Colonic mucosa (tissue), 4 donors: Measurements from ENCODE around the gene RAP1B. TPM values are rescaled to one million over a fixed set of nuclear protein-coding genes. Genes with fewer than 3 reads are reported as not detected.

Source experiments
- DNase-seq: peaks from one replicate; pipeline ENCODE4 v3.0.0-alpha.2; 2020
- H3K27ac ChIP-seq: fragments of 200-600 bp; one replicate; pipeline ENCODE4 v1.8.0; 2021
- H3K27me3 ChIP-seq: fragments of 200-600 bp; one replicate; pipeline ENCODE4 v1.8.0; 2021
- H3K36me3 ChIP-seq: fragments of 200-600 bp; one replicate; pipeline ENCODE4 v1.8.0; 2021
- H3K4me1 ChIP-seq: fragments of 200-600 bp; one replicate; pipeline ENCODE4 v1.8.0; 2021; ENCODE audit warnings: mild to moderate bottlenecking
- H3K4me3 ChIP-seq: fragments of 200-600 bp; one replicate; pipeline ENCODE4 v1.8.0; 2021
- H3K9ac ChIP-seq, 2 donors: one replicate each; pipeline ENCODE4 v1.7.0; 2013; ENCODE audit warnings: control low read depth in 2 of 2, low read depth in 2 of 2, low read length in 2 of 2
- H3K9me3 ChIP-seq: fragments of 200-600 bp; one replicate; pipeline ENCODE4 v1.8.0; 2021
- intact Hi-C: fragments of 100-400 bp; cut with DNase I; formaldehyde crosslinking; loops from one replicate; pipeline ENCODE4 v1.14.1; 2022
- total RNA-seq, 2 donors: library from RNA; stranded (reverse); fragmentation: NEBNext Ultra II Directional in 1 of 2; extraction: Animal tissue kit (Norgen Biotek cat#: 25700) in 1 of 2; gene quantifications; one replicate each; pipeline ENCODE4 v1.2.1, GENCODE V29; 2021
- TF ChIP-seq, protein P1 (sequence below): fragments of 200-600 bp; IDR thresholded peaks from one replicate; pipeline ENCODE4 v1.8.0; 2022; ENCODE audit warnings: antibody characterized with exemption, mild to moderate bottlenecking
- donor health status: healthy.
- donor health status: DM: no; HTN: no; CAD: no.
- donor health status: DM: no; HTN: no; CAD: no.

The RAP1B gene
- total RNA-seq, 2 donors from 2014 or later = 112 to 198 TPM

DNA sequence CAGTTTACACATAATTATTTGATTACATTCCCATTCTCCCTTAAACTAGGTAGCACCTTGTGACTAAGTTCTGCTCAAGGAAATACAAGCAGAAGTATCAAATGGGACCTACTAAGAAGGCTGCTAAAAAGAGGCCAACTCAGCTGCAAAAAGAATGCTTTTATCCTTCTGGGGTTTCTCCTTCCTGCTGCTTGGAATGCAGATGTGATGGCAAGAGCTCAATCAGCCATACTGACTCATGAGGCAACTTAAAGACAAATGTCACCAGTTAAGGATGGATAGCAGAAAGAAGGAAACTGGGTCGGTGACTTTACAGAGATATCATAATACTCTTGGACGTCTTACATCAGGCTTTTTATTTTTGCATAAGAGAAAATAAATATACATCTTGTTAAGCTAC, 38.0 kb upstream of the RAP1B start:
- intact Hi-C loops = no loop called here
- Histone ChIP-seq H3K4me3 (no peak overlapping the region), H3K27me3 (no peaks in the 10 kb centered on the region), H3K4me1 (no peaks in the 10 kb centered on the region), H3K27ac (no peak overlapping the region), H3K36me3 (no peaks in the 10 kb centered on the region), H3K9me3 (no peaks in the 10 kb centered on the region), H3K9ac (no peak overlapping the region)
- DNase-seq = no peak
- TF ChIP-seq, protein P1, sequence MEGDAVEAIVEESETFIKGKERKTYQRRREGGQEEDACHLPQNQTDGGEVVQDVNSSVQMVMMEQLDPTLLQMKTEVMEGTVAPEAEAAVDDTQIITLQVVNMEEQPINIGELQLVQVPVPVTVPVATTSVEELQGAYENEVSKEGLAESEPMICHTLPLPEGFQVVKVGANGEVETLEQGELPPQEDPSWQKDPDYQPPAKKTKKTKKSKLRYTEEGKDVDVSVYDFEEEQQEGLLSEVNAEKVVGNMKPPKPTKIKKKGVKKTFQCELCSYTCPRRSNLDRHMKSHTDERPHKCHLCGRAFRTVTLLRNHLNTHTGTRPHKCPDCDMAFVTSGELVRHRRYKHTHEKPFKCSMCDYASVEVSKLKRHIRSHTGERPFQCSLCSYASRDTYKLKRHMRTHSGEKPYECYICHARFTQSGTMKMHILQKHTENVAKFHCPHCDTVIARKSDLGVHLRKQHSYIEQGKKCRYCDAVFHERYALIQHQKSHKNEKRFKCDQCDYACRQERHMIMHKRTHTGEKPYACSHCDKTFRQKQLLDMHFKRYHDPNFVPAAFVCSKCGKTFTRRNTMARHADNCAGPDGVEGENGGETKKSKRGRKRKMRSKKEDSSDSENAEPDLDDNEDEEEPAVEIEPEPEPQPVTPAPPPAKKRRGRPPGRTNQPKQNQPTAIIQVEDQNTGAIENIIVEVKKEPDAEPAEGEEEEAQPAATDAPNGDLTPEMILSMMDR = no peak

DNA sequence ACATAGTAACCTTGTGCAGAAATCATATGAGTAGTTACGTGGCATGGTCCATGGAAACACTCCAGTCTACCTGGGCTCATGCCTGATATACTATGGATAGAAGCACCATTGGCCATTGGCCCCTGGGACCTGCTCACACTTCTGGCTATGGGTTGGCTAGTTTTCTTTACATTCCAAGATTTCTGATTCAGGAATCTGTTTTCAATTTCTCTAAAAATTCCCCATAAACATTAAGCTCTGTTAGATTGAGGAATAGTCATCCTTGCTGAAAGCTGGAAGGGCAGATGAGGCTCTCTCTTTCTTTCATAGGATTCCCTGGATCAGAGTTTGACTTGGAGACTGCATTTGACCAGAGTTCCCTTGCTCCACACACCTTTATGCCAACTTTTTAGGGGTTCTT, 37.3 kb upstream of the RAP1B start:
- no peaks in the 10 kb centered on the region for H3K9me3 ChIP-seq
- H3K36me3 ChIP-seq = no peaks in the 10 kb centered on the region
- no peak overlapping the region for H3K4me3 ChIP-seq
- TF ChIP-seq, protein P1 = no peak
- no peaks in the 10 kb centered on the region for H3K27me3 ChIP-seq
- intact Hi-C loops = no loop called here
- DNase-seq = no peak
- no peak overlapping the region for H3K9ac ChIP-seq
- no peak overlapping the region for H3K27ac ChIP-seq
- no peaks in the 10 kb centered on the region for H3K4me1 ChIP-seq

DNA sequence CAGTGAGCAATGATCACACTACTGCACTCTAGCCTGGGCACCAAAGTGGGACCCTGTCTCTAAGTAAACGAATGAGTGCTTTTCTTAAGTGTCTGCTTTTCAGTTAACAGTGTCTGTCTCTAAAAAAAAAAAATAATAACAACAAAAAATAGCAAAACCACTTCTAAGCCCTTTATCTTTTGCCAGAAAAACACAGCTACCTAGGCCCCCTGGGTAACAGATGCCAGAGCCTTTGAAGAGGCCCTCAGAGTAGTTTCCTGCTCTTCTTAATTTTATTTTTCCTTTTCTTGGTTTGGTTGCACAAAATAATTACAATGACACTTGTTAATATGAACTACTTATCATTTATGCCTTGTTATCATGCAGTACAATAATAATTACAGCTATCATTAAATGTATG, 32.8 kb upstream of the RAP1B start:
- no peaks in the 10 kb centered on the region for H3K27me3 ChIP-seq
- no peaks in the 10 kb centered on the region for H3K4me1 ChIP-seq
- no peak overlapping the region for H3K4me3 ChIP-seq
- no peaks in the 10 kb centered on the region for H3K9me3 ChIP-seq
- intact Hi-C loops = no loop called here
- no peaks in the 10 kb centered on the region for H3K36me3 ChIP-seq
- TF ChIP-seq, protein P1 = no peak
- H3K27ac ChIP-seq = no peak overlapping the region
- DNase-seq = no peak
- H3K9ac ChIP-seq = no peak overlapping the region

DNA sequence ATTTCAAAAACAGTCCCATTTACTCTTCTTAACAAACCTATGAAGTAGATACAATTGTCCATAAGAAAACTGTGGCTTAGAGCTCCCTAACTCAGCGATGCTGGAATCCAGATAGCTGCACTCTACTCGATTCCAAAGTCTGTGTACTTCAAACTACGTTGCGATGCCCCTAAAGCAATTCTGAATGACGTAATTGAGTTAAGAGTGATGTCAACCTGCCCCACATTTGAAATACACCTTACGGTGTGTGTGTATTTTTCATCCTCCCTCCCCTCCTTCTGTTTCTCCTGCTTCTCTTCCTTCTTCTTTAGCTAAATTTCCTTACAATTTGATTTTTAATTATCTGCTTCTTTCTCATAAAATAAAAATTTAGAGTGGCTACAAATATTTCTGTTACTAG, 31.9 kb upstream of the RAP1B start:
- Histone ChIP-seq H3K4me1 (no peaks in the 10 kb centered on the region), H3K9me3 (no peaks in the 10 kb centered on the region), H3K27ac (no peak overlapping the region), H3K9ac (no peak overlapping the region), H3K36me3 (no peaks in the 10 kb centered on the region), H3K27me3 (no peaks in the 10 kb centered on the region), H3K4me3 (no peak overlapping the region)
- TF ChIP-seq, protein P1 = no peak
- no peak for DNase-seq
- intact Hi-C loops = no loop called here

DNA sequence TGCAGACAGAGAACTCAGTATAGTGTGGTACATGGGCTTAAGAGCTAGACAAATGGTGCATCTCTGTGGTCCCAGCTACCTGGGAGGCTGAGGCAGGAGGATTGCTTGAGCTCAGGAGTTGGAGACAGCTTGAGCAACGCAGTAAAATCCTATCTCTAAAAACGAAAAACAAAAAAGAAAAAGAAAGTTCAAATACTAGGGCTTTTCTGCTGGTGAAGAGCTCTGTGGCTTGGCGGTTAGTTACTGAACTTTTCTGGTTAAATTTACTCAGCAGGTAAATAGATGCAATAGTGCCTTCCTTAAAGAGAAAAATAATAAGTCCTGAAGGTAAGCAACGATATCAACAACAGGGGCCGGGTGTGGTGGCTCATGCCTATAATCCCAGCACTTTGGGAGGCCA, 31.4 kb upstream of the RAP1B start:
- H3K9me3 ChIP-seq = no peaks in the 10 kb centered on the region
- intact Hi-C loops = no loop called here
- H3K36me3 ChIP-seq = no peaks in the 10 kb centered on the region
- no peak overlapping the region for H3K27ac ChIP-seq
- no peak overlapping the region for H3K9ac ChIP-seq
- no peak overlapping the region for H3K4me3 ChIP-seq
- H3K4me1 ChIP-seq = no peaks in the 10 kb centered on the region
- TF ChIP-seq, protein P1 = no peak
- H3K27me3 ChIP-seq = no peaks in the 10 kb centered on the region
- no peak for DNase-seq

DNA sequence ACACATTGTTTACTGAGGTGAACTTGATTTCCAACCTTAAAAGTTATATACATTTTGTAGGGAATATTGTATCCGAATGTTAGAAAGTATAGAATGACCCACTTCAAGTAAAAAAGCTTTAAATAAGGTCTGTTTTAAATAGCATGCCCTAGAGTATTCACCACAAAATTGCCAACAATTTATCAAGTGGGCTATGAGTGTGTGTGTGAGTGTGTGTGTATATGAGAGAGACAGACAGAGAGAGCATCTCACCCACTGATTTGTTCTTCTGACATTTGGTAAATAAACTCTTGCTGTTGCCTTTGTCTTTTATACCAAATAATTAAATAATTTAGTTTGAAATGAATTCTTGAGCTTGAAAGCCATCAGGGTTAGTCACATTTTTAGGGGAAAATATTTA, 29.8 kb upstream of the RAP1B start:
- Histone ChIP-seq H3K9ac (no peak overlapping the region), H3K27me3 (no peaks in the 10 kb centered on the region), H3K9me3 (no peaks in the 10 kb centered on the region), H3K4me1 (no peaks in the 10 kb centered on the region), H3K4me3 (no peak overlapping the region), H3K36me3 (no peaks in the 10 kb centered on the region), H3K27ac (no peak overlapping the region)
- no peak for DNase-seq
- intact Hi-C loops = no loop called here
- TF ChIP-seq, protein P1 = no peak
